ENCODE measurements around the gene HNMT.

- TF ChIP-seq POLR2AphosphoS5 (IDR thresholded peaks at IDR 0.05) (no peak), CTCF (IDR thresholded peaks at IDR 0.05) (no peak)
These were observed 49.4 kb downstream of the HNMT start for GRCh38 chr2:138013639-138014038.
